HEK293 (cell line): Measurements from ENCODE around the gene TUBB3.

Source experiments
- CTCF ChIA-PET: fragments of 350-600 bp; formaldehyde crosslinking; extraction: SDS; loops from one replicate; lab custom pipeline; 2021; ENCODE audit warnings: antibody characterized with exemption; lab: Yijun Ruan, JAX
- POLR2A ChIA-PET: fragments of 300-600 bp; formaldehyde crosslinking; extraction: SDS; loops from one replicate; lab custom pipeline; 2020; ENCODE audit warnings: antibody characterized with exemption, inconsistent platforms; lab: Yijun Ruan, JAX
- H3K27ac ChIP-seq: fragments of 200-500 bp; sonication (Bioruptor generic); 2 replicates; pipeline ENCODE4 v1.5.1; 2014; ENCODE audit warnings: low read depth, low read length, control low read depth, inconsistent platforms; ENCODE audit errors: extremely low read depth
- H3K36me3 ChIP-seq, 2 experiments: fragments of 200-500 bp in 1 of 2; sonication (Bioruptor generic) in 1 of 2; 1 replicate in 1 of 2; 2 replicates in 1 of 2; pipeline ENCODE4 v1.5.1; 2014 to 2017; ENCODE audit warnings: inconsistent platforms in 2 of 2, low read length in 2 of 2; ENCODE audit not compliant: control insufficient read depth in 2 of 2, insufficient read depth in 1 of 2
- H3K4me1 ChIP-seq: fragments of 200-500 bp; sonication (Bioruptor generic); 2 replicates; pipeline ENCODE4 v1.5.1; 2014; ENCODE audit warnings: mild to moderate bottlenecking, low read length, inconsistent platforms; ENCODE audit not compliant: control insufficient read depth, insufficient read depth
- H3K4me3 ChIP-seq: 2 replicates; pipeline ENCODE4 v1.5.1; 2011; ENCODE audit warnings: low read depth, mild to moderate bottlenecking, control low read depth, low read length, moderate library complexity
- H3K9me3 ChIP-seq: fragments of 200-500 bp; sonication (Bioruptor generic); 2 replicates; pipeline ENCODE4 v1.5.1; 2014; ENCODE audit warnings: low read depth, low read length, inconsistent platforms; ENCODE audit not compliant: control insufficient read depth, insufficient read depth
- AEBP2 ChIP-seq: fragments of 450-650 bp; formaldehyde crosslinking; IDR thresholded peaks from 2 replicates; pipeline ENCODE4 v1.5.1; 2016; ENCODE audit warnings: missing biosample characterization, missing genetic modification characterization, borderline replicate concordance
- ATF2 ChIP-seq: fragments of 450-650 bp; formaldehyde crosslinking; IDR thresholded peaks from 2 replicates; pipeline ENCODE4 v1.5.1; 2016; ENCODE audit warnings: missing biosample characterization, missing genetic modification characterization, low read depth
- KLF9 ChIP-seq: fragments of 450-650 bp; formaldehyde crosslinking; IDR thresholded peaks from 2 replicates; pipeline ENCODE4 v1.5.1; 2016; ENCODE audit warnings: missing biosample characterization, missing genetic modification characterization, low read depth
- PATZ1 ChIP-seq: fragments of 450-650 bp; formaldehyde crosslinking; IDR thresholded peaks from 2 replicates; pipeline ENCODE4 v1.5.1; 2016; ENCODE audit warnings: missing biosample characterization, missing genetic modification characterization
- REPIN1 ChIP-seq: fragments of 450-650 bp; formaldehyde crosslinking; IDR thresholded peaks from 2 replicates; pipeline ENCODE4 v1.5.1; 2017; ENCODE audit warnings: missing biosample characterization, missing genetic modification characterization, low read depth
- YY1 ChIP-seq: fragments of 450-650 bp; formaldehyde crosslinking; IDR thresholded peaks from 2 replicates; pipeline ENCODE4 v1.5.1; 2018; ENCODE audit warnings: missing biosample characterization, missing genetic modification characterization
- ZBTB1 ChIP-seq: fragments of 450-650 bp; formaldehyde crosslinking; IDR thresholded peaks from 2 replicates; pipeline ENCODE4 v1.5.1; 2016; ENCODE audit warnings: missing biosample characterization, missing genetic modification characterization
- ZBTB44 ChIP-seq: fragments of 450-650 bp; IDR thresholded peaks from 2 replicates; pipeline ENCODE4 v1.5.1; 2018; ENCODE audit warnings: missing biosample characterization, mild to moderate bottlenecking, missing genetic modification characterization
- ZEB2 ChIP-seq: fragments of 450-650 bp; formaldehyde crosslinking; IDR thresholded peaks from 2 replicates; pipeline ENCODE4 v1.5.1; 2016; ENCODE audit warnings: missing biosample characterization, missing genetic modification characterization
- ZNF132 ChIP-seq: fragments of 450-650 bp; formaldehyde crosslinking; IDR thresholded peaks from 2 replicates; pipeline ENCODE4 v1.5.1; 2017; ENCODE audit warnings: missing biosample characterization, missing genetic modification characterization, borderline replicate concordance
- ZNF138 ChIP-seq: fragments of 450-650 bp; formaldehyde crosslinking; IDR thresholded peaks from 2 replicates; pipeline ENCODE4 v1.5.1; 2016; ENCODE audit warnings: missing biosample characterization, missing genetic modification characterization, borderline replicate concordance
- ZNF140 ChIP-seq: fragments of 450-650 bp; formaldehyde crosslinking; IDR thresholded peaks from 2 replicates; pipeline ENCODE4 v1.5.1; 2016; ENCODE audit warnings: missing biosample characterization, missing genetic modification characterization
- ZNF211 ChIP-seq: fragments of 450-650 bp; formaldehyde crosslinking; IDR thresholded peaks from 2 replicates; pipeline ENCODE4 v1.5.1; 2016; ENCODE audit warnings: low read depth, missing biosample characterization, missing genetic modification characterization
- ZNF274 ChIP-seq, 2 experiments: fragments of 200-500 bp in 1 of 2; fragments of 450-650 bp in 1 of 2; sonication (Bioruptor generic) in 1 of 2; formaldehyde crosslinking in 1 of 2; IDR thresholded peaks; 2 replicates each; pipeline versions ENCODE4 v1.5.1 to v1.6.1; 2014 to 2016; ENCODE audit warnings: borderline replicate concordance in 1 of 2, inconsistent platforms in 1 of 2, low read length in 1 of 2, missing biosample characterization in 1 of 2, missing genetic modification characterization in 1 of 2
- ZNF366 ChIP-seq: fragments of 450-650 bp; formaldehyde crosslinking; conservative IDR thresholded peaks from 2 replicates; pipeline ENCODE4 v1.5.1; 2016; ENCODE audit warnings: missing biosample characterization, missing genetic modification characterization
- ZNF416 ChIP-seq: fragments of 450-650 bp; formaldehyde crosslinking; IDR thresholded peaks from 2 replicates; pipeline ENCODE4 v1.5.1; 2016; ENCODE audit warnings: missing biosample characterization, missing genetic modification characterization
- ZNF473 ChIP-seq: fragments of 450-650 bp; formaldehyde crosslinking; IDR thresholded peaks from 2 replicates; pipeline ENCODE4 v1.5.1; 2017; ENCODE audit warnings: missing biosample characterization, missing genetic modification characterization
- ZNF530 ChIP-seq: fragments of 450-650 bp; formaldehyde crosslinking; IDR thresholded peaks from 2 replicates; pipeline ENCODE4 v1.5.1; 2016; ENCODE audit warnings: low read depth, missing biosample characterization, missing genetic modification characterization
- ZNF621 ChIP-seq: fragments of 450-650 bp; formaldehyde crosslinking; IDR thresholded peaks from 2 replicates; pipeline ENCODE4 v1.5.1; 2017; ENCODE audit warnings: missing biosample characterization, missing genetic modification characterization
- ZNF623 ChIP-seq: fragments of 450-650 bp; formaldehyde crosslinking; IDR thresholded peaks from 2 replicates; pipeline ENCODE4 v1.5.1; 2016; ENCODE audit warnings: missing biosample characterization, missing genetic modification characterization
- ZNF660 ChIP-seq: fragments of 450-650 bp; IDR thresholded peaks from 2 replicates; pipeline ENCODE4 v1.5.1; 2018; ENCODE audit warnings: missing biosample characterization, mild to moderate bottlenecking, missing genetic modification characterization
- ZNF843 ChIP-seq: fragments of 450-650 bp; formaldehyde crosslinking; IDR thresholded peaks from 2 replicates; pipeline ENCODE4 v1.5.1; 2016; ENCODE audit warnings: missing biosample characterization, missing genetic modification characterization
- ZSCAN16 ChIP-seq: fragments of 450-650 bp; formaldehyde crosslinking; IDR thresholded peaks from 2 replicates; pipeline ENCODE4 v1.5.1; 2016; ENCODE audit warnings: missing biosample characterization, missing genetic modification characterization
- TF ChIP-seq, protein P1 (sequence below): fragments of 450-650 bp; formaldehyde crosslinking; IDR thresholded peaks from 2 replicates; pipeline ENCODE4 v1.5.1; 2016; ENCODE audit warnings: missing biosample characterization, missing genetic modification characterization

TUBB3 gene

GRCh38 chr16:89938175-89938885 is 15.2 kb downstream of the TUBB3 start (continued):
- no peak for TF ChIP-seq ZNF211 (tag by site-specific recombination)
- TF ChIP-seq ZNF366 (tag by site-specific recombination), result no peak
- TF ChIP-seq ZNF140 (tag by site-specific recombination), result no peak
- no peak for TF ChIP-seq ZEB2 (tag by site-specific recombination)
- TF ChIP-seq, protein P1, sequence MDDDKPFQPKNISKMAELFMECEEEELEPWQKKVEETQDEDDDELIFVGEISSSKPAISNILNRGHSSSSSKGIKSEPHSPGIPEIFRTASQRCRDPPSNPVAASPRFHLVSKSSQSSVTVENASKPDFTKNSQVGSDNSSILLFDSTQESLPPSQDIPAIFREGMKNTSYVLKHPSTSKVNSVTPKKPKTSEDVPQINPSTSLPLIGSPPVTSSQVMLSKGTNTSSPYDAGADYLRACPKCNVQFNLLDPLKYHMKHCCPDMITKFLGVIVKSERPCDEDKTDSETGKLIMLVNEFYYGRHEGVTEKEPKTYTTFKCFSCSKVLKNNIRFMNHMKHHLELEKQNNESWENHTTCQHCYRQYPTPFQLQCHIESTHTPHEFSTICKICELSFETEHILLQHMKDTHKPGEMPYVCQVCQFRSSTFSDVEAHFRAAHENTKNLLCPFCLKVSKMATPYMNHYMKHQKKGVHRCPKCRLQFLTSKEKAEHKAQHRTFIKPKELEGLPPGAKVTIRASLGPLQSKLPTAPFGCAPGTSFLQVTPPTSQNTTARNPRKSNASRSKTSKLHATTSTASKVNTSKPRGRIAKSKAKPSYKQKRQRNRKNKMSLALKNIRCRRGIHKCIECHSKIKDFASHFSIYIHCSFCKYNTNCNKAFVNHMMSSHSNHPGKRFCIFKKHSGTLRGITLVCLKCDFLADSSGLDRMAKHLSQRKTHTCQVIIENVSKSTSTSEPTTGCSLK, result no peak
- TF ChIP-seq ZNF623, result no peak

GRCh38 chr16:89944773-89945172 is 21.6 kb downstream of the TUBB3 start:
- Histone ChIP-seq H3K36me3 (no peaks in the 10 kb centered on the region), H3K27ac (no peak overlapping the region), H3K9me3 (no peaks in the 10 kb centered on the region), H3K4me1 (no peaks in the 10 kb centered on the region)
- CTCF ChIA-PET, result no interaction called here
- TF ChIP-seq YY1 (tag by site-specific recombination) (no peak), ZNF530 (no peak), ZNF621 (no peak)
- TF ChIP-seq, all 188 proteins: peak for 0
- POLR2A ChIA-PET, result no interaction called here
- no peak overlapping the region for H3K4me3 ChIP-seq

GRCh38 chr16:89945654-89946053 is 22.5 kb downstream of the TUBB3 start:
- TF ChIP-seq PATZ1, result no peak
- TF ChIP-seq ZNF843 (tag by site-specific recombination), result no peak
- TF ChIP-seq ZNF416 (tag by site-specific recombination), result no peak
- no peak for TF ChIP-seq ZNF660 (tag by site-specific recombination)
- no peak for TF ChIP-seq REPIN1 (tag by site-specific recombination)
- TF ChIP-seq ATF2, result no peak
- no peak for TF ChIP-seq ZNF138 (tag by site-specific recombination)
- TF ChIP-seq ZBTB1 (tag by site-specific recombination), result no peak
- no peak for TF ChIP-seq ZNF132 (tag by site-specific recombination)
- no peak for TF ChIP-seq ZNF473 (tag by site-specific recombination)
- TF ChIP-seq ZNF274 (IDR thresholded peaks at IDR 0.05; ENCODE audit: low read length), result no peak
- no peak for TF ChIP-seq ZNF274 (tag by site-specific recombination; IDR thresholded peaks at IDR 0.05; ENCODE audit: borderline replicate concordance)
- no peak for TF ChIP-seq KLF9 (tag by site-specific recombination)
- TF ChIP-seq ZSCAN16 (tag by site-specific recombination), result no peak
- TF ChIP-seq AEBP2 (tag by site-specific recombination), result no peak
- no peak for TF ChIP-seq ZBTB44 (tag by site-specific recombination)
- H3K4me1 ChIP-seq, result no peaks in the 10 kb centered on the region
- no peak overlapping the region for H3K27ac ChIP-seq
- ChIA-PET CTCF (no interaction called here), POLR2A (no interaction called here)
- H3K9me3 ChIP-seq, result no peaks in the 10 kb centered on the region
- no peak overlapping the region for H3K4me3 ChIP-seq
- H3K36me3 ChIP-seq, result no peaks in the 10 kb centered on the region; a peak in 1 of 3 replicates
